Measurements from ENCODE around the gene CCDC182. TPM values are rescaled to one million over a fixed set of nuclear protein-coding genes. Genes with fewer than 3 reads are reported as not detected.

The CCDC182 gene
- total RNA-seq, 1 experiment from 2014 or later, result not detected

DNA sequence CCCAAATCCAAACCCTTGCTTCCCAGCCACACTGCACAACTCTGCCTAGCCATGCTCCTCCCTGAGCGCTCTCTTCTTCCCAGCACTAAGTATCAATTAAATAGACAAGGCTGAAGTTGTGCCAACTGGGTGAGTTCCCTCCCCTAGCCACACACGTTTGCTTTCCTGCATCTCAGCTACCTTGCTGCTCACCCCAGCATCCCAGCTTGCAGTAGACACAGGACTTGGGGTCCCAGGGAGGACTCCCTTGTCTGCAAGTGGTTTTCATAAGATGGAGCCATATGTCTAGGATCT, 4.9 kb downstream of the CCDC182 start:
- no peak for DNase-seq (ENCODE audit: unreplicated experiment)
- ChIA-PET POLR2A (interaction anchor here (1.1 kb wide), 1 partner anchor 142 kb away, joined by 3 read pairs; no protein-coding TSS in a partner anchor), CTCF (interaction anchor here (0.6 to 2.7 kb wide), 22 partner anchors 9 to 719 kb away, joined by 3 to 13 read pairs (median 4); no protein-coding TSS in a partner anchor)
- no TSS peak for BruUV-seq (replicated peaks)
- Mint-ChIP-seq H3K9me3 (ENCODE audit: unreplicated experiment) (no peaks in the 10 kb centered on the region), H3K4me3 (ENCODE audit: unreplicated experiment) (no peak overlapping the region), H3K36me3 (ENCODE audit: insufficient read depth, unreplicated experiment) (no peaks in the 10 kb centered on the region), H3K4me1 (ENCODE audit: insufficient read depth, unreplicated experiment) (no peaks in the 10 kb centered on the region), H3K27ac (ENCODE audit: low read depth, unreplicated experiment) (no peak overlapping the region), H3K27me3 (ENCODE audit: insufficient read depth, unreplicated experiment) (peaks cover 38% of the 10 kb centered on the region)
- TF ChIP-seq, protein P1, sequence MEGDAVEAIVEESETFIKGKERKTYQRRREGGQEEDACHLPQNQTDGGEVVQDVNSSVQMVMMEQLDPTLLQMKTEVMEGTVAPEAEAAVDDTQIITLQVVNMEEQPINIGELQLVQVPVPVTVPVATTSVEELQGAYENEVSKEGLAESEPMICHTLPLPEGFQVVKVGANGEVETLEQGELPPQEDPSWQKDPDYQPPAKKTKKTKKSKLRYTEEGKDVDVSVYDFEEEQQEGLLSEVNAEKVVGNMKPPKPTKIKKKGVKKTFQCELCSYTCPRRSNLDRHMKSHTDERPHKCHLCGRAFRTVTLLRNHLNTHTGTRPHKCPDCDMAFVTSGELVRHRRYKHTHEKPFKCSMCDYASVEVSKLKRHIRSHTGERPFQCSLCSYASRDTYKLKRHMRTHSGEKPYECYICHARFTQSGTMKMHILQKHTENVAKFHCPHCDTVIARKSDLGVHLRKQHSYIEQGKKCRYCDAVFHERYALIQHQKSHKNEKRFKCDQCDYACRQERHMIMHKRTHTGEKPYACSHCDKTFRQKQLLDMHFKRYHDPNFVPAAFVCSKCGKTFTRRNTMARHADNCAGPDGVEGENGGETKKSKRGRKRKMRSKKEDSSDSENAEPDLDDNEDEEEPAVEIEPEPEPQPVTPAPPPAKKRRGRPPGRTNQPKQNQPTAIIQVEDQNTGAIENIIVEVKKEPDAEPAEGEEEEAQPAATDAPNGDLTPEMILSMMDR (IDR thresholded peaks at IDR 0.05; ENCODE audit: unreplicated experiment), result no peak
- intact Hi-C loops (cut with micrococcal nuclease), result loop anchor here (1.0 to 10.0 kb wide), 3 partner anchors 143 to 497 kb away; no protein-coding TSS in a partner anchor

DNA sequence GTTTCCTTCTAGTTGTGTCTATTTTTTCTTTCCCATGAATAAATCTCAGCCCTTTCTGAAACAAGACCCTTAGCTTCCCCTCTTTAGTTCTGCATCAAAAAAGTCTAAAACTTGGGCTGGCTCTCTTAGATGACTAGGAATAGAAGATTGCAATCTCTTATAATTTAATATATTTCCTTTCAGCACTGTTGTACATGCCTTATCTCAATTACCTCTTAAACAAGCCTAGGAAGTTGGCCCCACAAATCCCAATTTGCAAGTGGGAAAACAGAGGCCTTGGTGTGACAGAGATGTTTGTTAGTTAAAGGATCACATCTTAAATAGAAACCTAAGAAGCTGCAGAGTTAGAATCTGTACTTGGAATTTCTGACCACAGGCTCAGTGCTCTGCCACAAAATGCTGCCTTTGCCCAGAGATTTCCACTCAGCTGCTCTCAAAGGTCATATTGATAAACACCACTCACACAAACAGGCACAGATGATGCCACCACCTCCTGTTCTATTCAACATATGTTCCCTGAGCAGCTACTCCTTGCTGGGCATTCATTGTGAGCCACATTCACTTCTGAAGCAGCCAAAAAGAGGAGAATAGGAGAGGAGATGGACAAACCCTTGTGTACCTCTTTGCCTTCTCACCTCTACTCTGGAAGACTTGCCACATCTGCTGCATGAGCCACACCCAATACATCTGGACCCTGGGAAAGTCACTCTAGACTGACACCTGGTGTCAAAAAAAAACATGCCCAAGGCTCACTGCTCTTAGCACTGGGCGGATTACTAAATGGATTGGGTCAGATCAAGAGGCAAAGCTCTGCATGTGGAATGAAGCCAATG, 5.5 kb downstream of the CCDC182 start:
- H3K4me3 Mint-ChIP-seq (ENCODE audit: unreplicated experiment), result no peak overlapping the region
- DNase-seq (ENCODE audit: unreplicated experiment), result peak; percentile 59
- no peak overlapping the region for H3K27ac Mint-ChIP-seq (ENCODE audit: low read depth, unreplicated experiment)
- H3K27me3 Mint-ChIP-seq (ENCODE audit: insufficient read depth, unreplicated experiment), result peaks cover 43% of the 10 kb centered on the region
- POLR2A ChIA-PET, result interaction anchor here (0.8 kb wide), 1 partner anchor 65 kb away, joined by 4 read pairs; no protein-coding TSS in a partner anchor
- no peaks in the 10 kb centered on the region for H3K4me1 Mint-ChIP-seq (ENCODE audit: insufficient read depth, unreplicated experiment)
- no peaks in the 10 kb centered on the region for H3K36me3 Mint-ChIP-seq (ENCODE audit: insufficient read depth, unreplicated experiment)
- CTCF ChIA-PET, result interaction anchor here (0.5 to 2.7 kb wide), 25 partner anchors 10 to 1042 kb away, joined by 3 to 13 read pairs (median 4); no protein-coding TSS in a partner anchor
- intact Hi-C loops (cut with micrococcal nuclease), result loop anchor here (1.0 to 10.0 kb wide), 3 partner anchors 142 to 496 kb away; no protein-coding TSS in a partner anchor
- TF ChIP-seq, protein P1 (IDR thresholded peaks at IDR 0.05; ENCODE audit: unreplicated experiment), result peak; percentile 44
- BruUV-seq (replicated peaks), result no TSS peak
- H3K9me3 Mint-ChIP-seq (ENCODE audit: unreplicated experiment), result no peaks in the 10 kb centered on the region

DNA sequence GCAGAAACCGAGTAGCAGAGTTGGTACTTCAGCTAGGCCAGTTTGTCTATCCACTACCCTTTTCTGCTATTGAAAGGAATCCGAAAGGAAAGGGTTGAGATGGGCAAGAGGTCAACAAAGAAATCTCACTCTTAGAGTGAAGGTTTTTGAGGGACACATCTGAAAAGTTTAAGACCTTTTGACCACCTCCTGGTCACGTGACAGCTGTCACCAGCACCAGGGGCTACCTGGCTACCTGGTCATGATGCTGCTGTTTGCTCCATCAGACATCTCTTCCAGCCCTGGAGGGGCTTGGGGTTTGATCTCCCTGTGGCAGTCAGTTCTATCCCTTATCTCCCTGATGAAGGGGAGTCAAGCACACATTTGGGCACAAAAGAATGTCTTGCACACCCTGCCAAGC, 7.6 kb downstream of the CCDC182 start:
- no peak overlapping the region for H3K4me3 Mint-ChIP-seq (ENCODE audit: unreplicated experiment)
- H3K4me1 Mint-ChIP-seq (ENCODE audit: insufficient read depth, unreplicated experiment), result no peaks in the 10 kb centered on the region
- BruUV-seq (replicated peaks), result no TSS peak
- H3K27me3 Mint-ChIP-seq (ENCODE audit: insufficient read depth, unreplicated experiment), result peaks cover 34% of the 10 kb centered on the region
- no peaks in the 10 kb centered on the region for H3K36me3 Mint-ChIP-seq (ENCODE audit: insufficient read depth, unreplicated experiment)
- ChIA-PET CTCF (no interaction called here), POLR2A (interaction anchor here (0.6 kb wide), 1 partner anchor 614 kb away, joined by 3 read pairs; the partner anchor contains the start of gene SUPT4H1)
- H3K27ac Mint-ChIP-seq (ENCODE audit: low read depth, unreplicated experiment), result no peak overlapping the region
- H3K9me3 Mint-ChIP-seq (ENCODE audit: unreplicated experiment), result no peaks in the 10 kb centered on the region
- intact Hi-C loops (cut with micrococcal nuclease), result no loop called here
- DNase-seq (ENCODE audit: unreplicated experiment), result no peak
- TF ChIP-seq, protein P1 (IDR thresholded peaks at IDR 0.05; ENCODE audit: unreplicated experiment), result no peak

DNA sequence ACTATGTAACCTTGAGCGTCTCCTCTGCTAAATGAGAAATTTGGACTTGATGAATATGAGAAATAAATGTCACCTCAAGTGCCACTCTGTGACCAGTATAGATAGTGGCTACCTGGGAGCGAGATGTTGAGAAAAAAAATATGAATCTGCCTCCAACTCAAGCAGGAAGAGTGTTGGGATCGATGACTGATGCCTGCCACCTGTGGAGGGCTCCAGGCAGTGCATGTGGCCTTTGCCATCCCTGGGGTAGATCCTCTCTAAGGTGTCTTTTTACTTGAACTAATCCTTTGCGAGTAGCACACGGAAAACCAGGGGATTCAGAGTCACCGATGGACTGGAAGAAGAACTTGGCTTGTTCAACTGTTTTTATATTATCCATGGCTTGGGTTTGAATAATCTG, 9.4 kb downstream of the CCDC182 start:
- no peak overlapping the region for H3K27ac Mint-ChIP-seq (ENCODE audit: low read depth, unreplicated experiment)
- intact Hi-C loops (cut with micrococcal nuclease), result no loop called here
- H3K27me3 Mint-ChIP-seq (ENCODE audit: insufficient read depth, unreplicated experiment), result peaks cover 47% of the 10 kb centered on the region
- no peaks in the 10 kb centered on the region for H3K4me1 Mint-ChIP-seq (ENCODE audit: insufficient read depth, unreplicated experiment)
- TF ChIP-seq, protein P1 (IDR thresholded peaks at IDR 0.05; ENCODE audit: unreplicated experiment), result no peak
- ChIA-PET POLR2A (no interaction called here), CTCF (no interaction called here)
- peak; percentile 26 for DNase-seq (ENCODE audit: unreplicated experiment)
- H3K9me3 Mint-ChIP-seq (ENCODE audit: unreplicated experiment), result no peaks in the 10 kb centered on the region
- H3K36me3 Mint-ChIP-seq (ENCODE audit: insufficient read depth, unreplicated experiment), result no peaks in the 10 kb centered on the region
- BruUV-seq (replicated peaks), result no TSS peak
- no peak overlapping the region for H3K4me3 Mint-ChIP-seq (ENCODE audit: unreplicated experiment)
